ENCODE data around the gene TUBGCP2. TPM values are rescaled to one million over a fixed set of nuclear protein-coding genes. Genes with fewer than 3 reads are reported as not detected.

TUBGCP2 gene
- total RNA-seq, 1 donor from 2014 or later, result 55.4 TPM

- H2AFZ ChIP-seq (replicated peaks), result no peak overlapping the region
- H3K4me1 ChIP-seq, result peaks cover 4% of the 10 kb centered on the region
- no peaks in the 10 kb centered on the region for H3K9me3 Mint-ChIP-seq
- peaks cover 8% of the 10 kb centered on the region for H4K20me1 ChIP-seq (ENCODE audit: low read depth)
- no peak overlapping the region for H3K4me3 ChIP-seq
- H3K27me3 Mint-ChIP-seq (ENCODE audit: insufficient read depth, low read depth), result peaks cover 10% of the 10 kb centered on the region
- no peak for DNase-seq (ENCODE audit: low spot score)
- no peak overlapping the region for H3K4me2 ChIP-seq
- H3K27me3 ChIP-seq, result peaks cover 4% of the 10 kb centered on the region
- H3K4me1 Mint-ChIP-seq, result peaks cover 2% of the 10 kb centered on the region
- no peak overlapping the region for H3K9ac ChIP-seq
- H3K79me2 ChIP-seq (ENCODE audit: low read depth), result no peaks in the 10 kb centered on the region
- H3K27ac Mint-ChIP-seq, result no peak overlapping the region
- H3K36me3 Mint-ChIP-seq, result peaks cover 17% of the 10 kb centered on the region
- H3F3A ChIP-seq (ENCODE audit: low read depth), result peaks cover 13% of the 10 kb centered on the region
- no peak overlapping the region for H3K4me3 Mint-ChIP-seq
- no peaks in the 10 kb centered on the region for H3K9me3 ChIP-seq (ENCODE audit: low read depth)
- TF ChIP-seq CTCF (IDR thresholded peaks at IDR 0.05) (no peak), EZH2 (IDR thresholded peaks at IDR 0.05) (no peak), EZH2phosphoT487 (IDR thresholded peaks at IDR 0.05) (no peak)
- no peak overlapping the region for H3K27ac ChIP-seq
- no peaks in the 10 kb centered on the region for H3K36me3 ChIP-seq
Observed at GRCh38 chr10:133281628-133282372, 26.9 kb downstream of the TUBGCP2 start.

- Histone ChIP-seq H3K4me3 (no peak overlapping the region), H4K20me1 (ENCODE audit: low read depth) (peaks cover 8% of the 10 kb centered on the region), H3K79me2 (ENCODE audit: low read depth) (no peaks in the 10 kb centered on the region), H3K4me1 (peaks cover 11% of the 10 kb centered on the region), H3K4me2 (no peak overlapping the region), H3K9ac (no peak overlapping the region), H3F3A (ENCODE audit: low read depth) (peaks cover 13% of the 10 kb centered on the region), H3K9me3 (ENCODE audit: low read depth) (no peaks in the 10 kb centered on the region), H3K27me3 (peaks cover 11% of the 10 kb centered on the region), H3K36me3 (no peaks in the 10 kb centered on the region), H3K27ac (no peak overlapping the region), H2AFZ (replicated peaks) (no peak overlapping the region)
- DNase-seq (ENCODE audit: low spot score), result no peak
- Mint-ChIP-seq H3K9me3 (no peaks in the 10 kb centered on the region), H3K4me1 (peaks cover 2% of the 10 kb centered on the region), H3K27ac (no peak overlapping the region), H3K27me3 (ENCODE audit: insufficient read depth, low read depth) (peaks cover 10% of the 10 kb centered on the region), H3K36me3 (peaks cover 13% of the 10 kb centered on the region), H3K4me3 (no peak overlapping the region)
- TF ChIP-seq CTCF (IDR thresholded peaks at IDR 0.05) (no peak), EZH2 (IDR thresholded peaks at IDR 0.05) (no peak), EZH2phosphoT487 (IDR thresholded peaks at IDR 0.05) (no peak)
Observed at GRCh38 chr10:133281084-133281483, 27.6 kb downstream of the TUBGCP2 start.

GRCh38 chr10:133280391-133281059 lies 28.1 kb downstream of the TUBGCP2 start:
- H3K36me3 Mint-ChIP-seq, result peaks cover 10% of the 10 kb centered on the region
- no peak for DNase-seq (ENCODE audit: low spot score)
- H3F3A ChIP-seq (ENCODE audit: low read depth), result peaks cover 13% of the 10 kb centered on the region
- H3K9ac ChIP-seq, result no peak overlapping the region
- no peak overlapping the region for H3K4me3 ChIP-seq
- H3K79me2 ChIP-seq (ENCODE audit: low read depth), result no peaks in the 10 kb centered on the region
- H3K4me1 ChIP-seq, result peaks cover 16% of the 10 kb centered on the region
- H3K27me3 Mint-ChIP-seq (ENCODE audit: insufficient read depth, low read depth), result peaks cover 10% of the 10 kb centered on the region
- peaks cover 16% of the 10 kb centered on the region for H3K27me3 ChIP-seq
- no peaks in the 10 kb centered on the region for H3K9me3 Mint-ChIP-seq
- peaks cover 8% of the 10 kb centered on the region for H4K20me1 ChIP-seq (ENCODE audit: low read depth)
- H3K4me2 ChIP-seq, result no peak overlapping the region
- no peaks in the 10 kb centered on the region for H3K36me3 ChIP-seq
- no peak overlapping the region for H3K4me3 Mint-ChIP-seq
- H3K9me3 ChIP-seq (ENCODE audit: low read depth), result no peaks in the 10 kb centered on the region
- H2AFZ ChIP-seq (replicated peaks), result no peak overlapping the region
- H3K4me1 Mint-ChIP-seq, result peaks cover 2% of the 10 kb centered on the region
- H3K27ac ChIP-seq, result no peak overlapping the region
- no peak overlapping the region for H3K27ac Mint-ChIP-seq
- TF ChIP-seq EZH2phosphoT487 (IDR thresholded peaks at IDR 0.05) (no peak), CTCF (IDR thresholded peaks at IDR 0.05) (no peak), EZH2 (IDR thresholded peaks at IDR 0.05) (no peak)

Data from neural progenitor cell (in vitro differentiated cells).